ENCODE results near the gene TMUB1.

The TMUB1 gene

GRCh38 chr7:151066273-151066974 lies 16.9 kb downstream of the TMUB1 start:
- DNase-seq: no peak

- DNase-seq: no peak
These were observed 17.8 kb downstream of the TMUB1 start for GRCh38 chr7:151065516-151065915.

- no peak for DNase-seq
These were observed 18.3 kb downstream of the TMUB1 start for GRCh38 chr7:151064993-151065392.

- DNase-seq: no peak
These were observed 18.8 kb downstream of the TMUB1 start for GRCh38 chr7:151064454-151064853.

GRCh38 chr7:151063212-151063561 lies 20.1 kb downstream of the TMUB1 start:
- peak; percentile 51 for DNase-seq

- DNase-seq: peak; percentile 66
These were observed 20.7 kb downstream of the TMUB1 start for GRCh38 chr7:151062399-151063211.

- no peak for DNase-seq
These were observed 21.2 kb downstream of the TMUB1 start for GRCh38 chr7:151062111-151062398.

- DNase-seq: no peak
These were observed 21.8 kb downstream of the TMUB1 start for GRCh38 chr7:151061213-151062110.

GRCh38 chr7:151060416-151061212 lies 22.7 kb downstream of the TMUB1 start:
- peak; percentile 60 for DNase-seq

- no peak for DNase-seq
These were observed 23.2 kb downstream of the TMUB1 start for GRCh38 chr7:151060113-151060415.

- DNase-seq: peak; percentile 76
These were observed 23.8 kb downstream of the TMUB1 start, which contains the start of gene SLC4A2 for GRCh38 chr7:151059367-151060112. SLC4A2 (plus strand) TSS chr7:151059589; CDS start chr7:151061988, 2,399 bp downstream.

- no peak for DNase-seq
These were observed 24.4 kb downstream of the TMUB1 start for GRCh38 chr7:151058781-151059366.

- peak; percentile 99 for DNase-seq
These were observed 25.1 kb downstream of the TMUB1 start for GRCh38 chr7:151057989-151058780.

GRCh38 chr7:151057506-151057988 lies 25.7 kb downstream of the TMUB1 start, which contains the start of gene CDK5:
CDK5 (minus strand) TSS chr7:151057897; CDS start chr7:151057848, 49 bp downstream.
- no peak for DNase-seq

GRCh38 chr7:151056666-151057505 lies 26.4 kb downstream of the TMUB1 start:
- DNase-seq: no peak

- DNase-seq: no peak
These were observed 27.0 kb downstream of the TMUB1 start for GRCh38 chr7:151056283-151056665.

GRCh38 chr7:151053751-151054150 lies 29.5 kb downstream of the TMUB1 start:
- no peak for DNase-seq

- no peak for DNase-seq
These were observed 30.2 kb downstream of the TMUB1 start for GRCh38 chr7:151053096-151053495.

- peak; percentile 49 for DNase-seq
These were observed 32.2 kb downstream of the TMUB1 start for GRCh38 chr7:151051108-151051507.
